Measurements from ENCODE around the gene ZNF444.

DNA sequence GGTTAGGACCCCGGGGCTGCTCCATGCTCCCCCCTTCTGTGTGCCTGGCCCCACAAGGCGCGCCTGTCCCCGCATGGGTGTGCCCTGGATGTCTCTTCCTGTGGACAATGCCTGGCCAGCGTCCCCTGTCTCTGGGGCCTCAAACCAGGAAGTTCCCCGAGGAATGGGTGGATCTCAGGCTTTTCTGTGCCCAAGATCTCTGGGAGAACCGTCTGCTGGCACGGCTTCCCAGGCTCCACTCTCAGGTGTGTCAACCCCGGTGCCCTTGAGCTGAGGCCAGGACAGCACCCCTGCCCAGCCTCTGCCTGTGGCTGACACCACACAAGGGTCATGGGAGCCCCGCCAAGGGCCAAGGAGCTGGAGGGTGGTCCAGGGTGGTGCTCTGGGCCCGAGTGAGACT, 15.7 kb downstream of the ZNF444 start:
- TF ChIP-seq CTCF (IDR thresholded peaks at IDR 0.05): no peak
- no peak for TF ChIP-seq EZH2 (IDR thresholded peaks at IDR 0.05; ENCODE audit: borderline replicate concordance, insufficient read depth, low read depth, low read length, poor library complexity, severe bottlenecking)
